Ishikawa (cell line): ENCODE results near the gene CNTN4.

Source experiments
- CEBPB ChIP-seq: IDR thresholded peaks from 2 replicates; pipeline ENCODE4 v1.6.1; 2012
- CREB1 ChIP-seq: IDR thresholded peaks from 2 replicates; pipeline ENCODE4 v1.6.1; 2012; ENCODE audit warnings: low read depth
- EGR1 ChIP-seq: IDR thresholded peaks from 2 replicates; pipeline ENCODE4 v1.6.1; 2012
- EP300 ChIP-seq: IDR thresholded peaks from 2 replicates; pipeline ENCODE4 v1.6.1; 2012; ENCODE audit warnings: borderline replicate concordance
- FOXM1 ChIP-seq: IDR thresholded peaks from 2 replicates; pipeline ENCODE4 v1.6.1; 2012; ENCODE audit warnings: low read depth, borderline replicate concordance
- NFIC ChIP-seq: IDR thresholded peaks from 2 replicates; pipeline ENCODE4 v1.6.1; 2012
- RAD21 ChIP-seq: IDR thresholded peaks from 2 replicates; pipeline ENCODE4 v1.6.1; 2012; ENCODE audit warnings: low read depth
- TAF1 ChIP-seq: IDR thresholded peaks from 2 replicates; pipeline ENCODE4 v1.6.1; 2012; ENCODE audit warnings: low read depth, mild to moderate bottlenecking
- TCF12 ChIP-seq: IDR thresholded peaks from 2 replicates; pipeline ENCODE4 v1.6.1; 2012; ENCODE audit warnings: low read depth
- TEAD4 ChIP-seq: IDR thresholded peaks from 2 replicates; pipeline ENCODE4 v1.6.1; 2012
- YY1 ChIP-seq: IDR thresholded peaks from 2 replicates; pipeline ENCODE4 v1.6.1; 2012; ENCODE audit warnings: low read depth
- ZBTB7A ChIP-seq: IDR thresholded peaks from 2 replicates; pipeline ENCODE4 v1.6.1; 2012; ENCODE audit warnings: low read depth
- TF ChIP-seq, protein P1 (sequence below): IDR thresholded peaks from 2 replicates; pipeline ENCODE4 v1.6.1; 2012; ENCODE audit warnings: low read depth, mild to moderate bottlenecking
- TF ChIP-seq, protein P2 (sequence below): IDR thresholded peaks from 2 replicates; pipeline ENCODE4 v1.6.1; 2012
- TF ChIP-seq, protein P3 (sequence below): IDR thresholded peaks from 2 replicates; pipeline ENCODE4 v1.6.1; 2012

CNTN4 gene

DNA sequence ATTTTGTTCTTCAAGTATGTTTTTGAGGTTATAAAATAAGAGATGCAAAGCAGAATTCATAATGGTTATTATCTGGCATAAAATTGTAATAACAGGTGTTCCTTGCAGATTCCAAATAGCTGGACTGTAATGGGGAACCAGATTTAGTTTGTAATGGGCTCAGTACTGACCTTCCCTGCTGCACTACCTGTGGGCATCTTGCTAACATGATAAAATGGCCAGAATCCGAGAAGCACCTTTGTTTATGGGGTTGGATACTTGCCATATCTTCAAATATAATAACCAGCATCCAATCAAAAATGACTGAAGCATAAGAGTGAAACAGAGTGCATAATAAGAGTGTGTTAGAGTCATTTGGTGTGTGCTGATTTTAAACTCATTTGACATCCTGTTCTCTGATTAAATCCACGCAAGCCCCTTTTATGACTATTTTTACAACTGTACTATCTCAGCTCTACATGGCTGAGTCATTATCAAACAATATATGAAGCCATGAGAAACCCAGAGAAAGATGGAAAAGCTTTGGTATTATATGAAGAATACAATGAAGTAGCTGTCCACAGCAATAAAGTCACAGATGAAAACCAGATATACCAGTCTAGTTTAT lies 292.4 kb downstream of the CNTN4 start:
- TF ChIP-seq TAF1: no peak
- no peak for TF ChIP-seq CEBPB
- TF ChIP-seq NFIC: no peak
- TF ChIP-seq, protein P1, sequence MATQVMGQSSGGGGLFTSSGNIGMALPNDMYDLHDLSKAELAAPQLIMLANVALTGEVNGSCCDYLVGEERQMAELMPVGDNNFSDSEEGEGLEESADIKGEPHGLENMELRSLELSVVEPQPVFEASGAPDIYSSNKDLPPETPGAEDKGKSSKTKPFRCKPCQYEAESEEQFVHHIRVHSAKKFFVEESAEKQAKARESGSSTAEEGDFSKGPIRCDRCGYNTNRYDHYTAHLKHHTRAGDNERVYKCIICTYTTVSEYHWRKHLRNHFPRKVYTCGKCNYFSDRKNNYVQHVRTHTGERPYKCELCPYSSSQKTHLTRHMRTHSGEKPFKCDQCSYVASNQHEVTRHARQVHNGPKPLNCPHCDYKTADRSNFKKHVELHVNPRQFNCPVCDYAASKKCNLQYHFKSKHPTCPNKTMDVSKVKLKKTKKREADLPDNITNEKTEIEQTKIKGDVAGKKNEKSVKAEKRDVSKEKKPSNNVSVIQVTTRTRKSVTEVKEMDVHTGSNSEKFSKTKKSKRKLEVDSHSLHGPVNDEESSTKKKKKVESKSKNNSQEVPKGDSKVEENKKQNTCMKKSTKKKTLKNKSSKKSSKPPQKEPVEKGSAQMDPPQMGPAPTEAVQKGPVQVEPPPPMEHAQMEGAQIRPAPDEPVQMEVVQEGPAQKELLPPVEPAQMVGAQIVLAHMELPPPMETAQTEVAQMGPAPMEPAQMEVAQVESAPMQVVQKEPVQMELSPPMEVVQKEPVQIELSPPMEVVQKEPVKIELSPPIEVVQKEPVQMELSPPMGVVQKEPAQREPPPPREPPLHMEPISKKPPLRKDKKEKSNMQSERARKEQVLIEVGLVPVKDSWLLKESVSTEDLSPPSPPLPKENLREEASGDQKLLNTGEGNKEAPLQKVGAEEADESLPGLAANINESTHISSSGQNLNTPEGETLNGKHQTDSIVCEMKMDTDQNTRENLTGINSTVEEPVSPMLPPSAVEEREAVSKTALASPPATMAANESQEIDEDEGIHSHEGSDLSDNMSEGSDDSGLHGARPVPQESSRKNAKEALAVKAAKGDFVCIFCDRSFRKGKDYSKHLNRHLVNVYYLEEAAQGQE: no peak
- TF ChIP-seq, protein P2, sequence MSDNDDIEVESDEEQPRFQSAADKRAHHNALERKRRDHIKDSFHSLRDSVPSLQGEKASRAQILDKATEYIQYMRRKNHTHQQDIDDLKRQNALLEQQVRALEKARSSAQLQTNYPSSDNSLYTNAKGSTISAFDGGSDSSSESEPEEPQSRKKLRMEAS: no peak
- no peak for TF ChIP-seq TCF12
- TF ChIP-seq YY1: no peak
- no peak for TF ChIP-seq EGR1

DNA sequence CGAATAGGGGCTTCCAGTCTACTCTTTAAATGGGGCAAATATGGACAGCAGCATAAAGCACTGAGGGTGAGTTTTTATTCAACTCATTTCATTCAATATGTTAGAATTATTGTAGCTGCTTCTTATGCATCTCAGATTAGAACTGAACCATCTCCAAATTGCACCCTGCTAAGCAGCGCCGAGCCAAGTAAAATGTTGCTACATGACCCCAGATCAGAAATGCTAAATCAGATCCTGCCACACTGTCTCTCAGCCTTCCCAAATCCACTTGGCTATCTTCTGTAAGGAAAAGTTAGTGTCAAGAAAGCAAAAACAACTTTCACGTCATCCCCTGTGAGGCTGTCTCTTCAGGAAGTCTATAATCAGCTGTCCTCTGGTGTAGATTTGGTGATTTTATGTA lies 293.2 kb downstream of the CNTN4 start:
- TF ChIP-seq TCF12 (no peak), ZBTB7A (no peak), YY1 (no peak), NFIC (no peak), EGR1 (no peak), TEAD4 (no peak)
- TF ChIP-seq, protein P2: no peak
- TF ChIP-seq, protein P3, sequence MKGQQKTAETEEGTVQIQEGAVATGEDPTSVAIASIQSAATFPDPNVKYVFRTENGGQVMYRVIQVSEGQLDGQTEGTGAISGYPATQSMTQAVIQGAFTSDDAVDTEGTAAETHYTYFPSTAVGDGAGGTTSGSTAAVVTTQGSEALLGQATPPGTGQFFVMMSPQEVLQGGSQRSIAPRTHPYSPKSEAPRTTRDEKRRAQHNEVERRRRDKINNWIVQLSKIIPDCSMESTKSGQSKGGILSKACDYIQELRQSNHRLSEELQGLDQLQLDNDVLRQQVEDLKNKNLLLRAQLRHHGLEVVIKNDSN: no peak

- no peak for TF ChIP-seq CREB1
- TF ChIP-seq EP300: no peak
- TF ChIP-seq FOXM1: no peak
- TF ChIP-seq ZBTB7A: no peak
- TF ChIP-seq TEAD4: no peak
- no peak for TF ChIP-seq NFIC
- TF ChIP-seq TCF12: no peak
- TF ChIP-seq, protein P2: no peak
- no peak for TF ChIP-seq CEBPB
- TF ChIP-seq, protein P3: no peak
- TF ChIP-seq, protein P1: no peak
- no peak for TF ChIP-seq EGR1
- no peak for TF ChIP-seq RAD21
- no peak for TF ChIP-seq TAF1
- TF ChIP-seq YY1: no peak
Measured at GRCh38 chr3:2392981-2393380, 294.3 kb downstream of the CNTN4 start.

DNA sequence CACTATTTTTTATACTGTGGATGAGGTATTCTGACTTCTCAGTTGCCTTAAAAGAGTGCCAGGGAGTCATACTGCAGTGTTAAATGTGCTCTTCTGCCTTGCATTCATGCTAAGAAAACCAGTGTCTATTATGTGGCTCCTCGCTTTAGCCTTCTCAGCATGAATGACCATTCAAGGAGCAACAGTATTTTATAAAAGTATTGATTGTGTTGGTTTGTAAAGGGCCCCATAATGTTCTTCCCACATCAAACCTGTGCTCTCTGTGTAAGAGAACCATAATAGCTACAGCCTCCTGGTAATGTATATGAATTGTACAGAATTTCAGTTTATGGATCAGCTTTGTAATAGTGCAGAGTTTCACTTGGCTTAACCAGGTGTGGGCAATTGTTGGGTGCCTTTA lies 316.4 kb downstream of the CNTN4 start:
- TF ChIP-seq, protein P3: no peak
- TF ChIP-seq CEBPB (no peak), FOXM1 (no peak), TAF1 (no peak), CREB1 (no peak), ZBTB7A (no peak), RAD21 (no peak), NFIC (no peak), EP300 (no peak), EGR1 (no peak), TCF12 (no peak)
- TF ChIP-seq, protein P2: no peak

DNA sequence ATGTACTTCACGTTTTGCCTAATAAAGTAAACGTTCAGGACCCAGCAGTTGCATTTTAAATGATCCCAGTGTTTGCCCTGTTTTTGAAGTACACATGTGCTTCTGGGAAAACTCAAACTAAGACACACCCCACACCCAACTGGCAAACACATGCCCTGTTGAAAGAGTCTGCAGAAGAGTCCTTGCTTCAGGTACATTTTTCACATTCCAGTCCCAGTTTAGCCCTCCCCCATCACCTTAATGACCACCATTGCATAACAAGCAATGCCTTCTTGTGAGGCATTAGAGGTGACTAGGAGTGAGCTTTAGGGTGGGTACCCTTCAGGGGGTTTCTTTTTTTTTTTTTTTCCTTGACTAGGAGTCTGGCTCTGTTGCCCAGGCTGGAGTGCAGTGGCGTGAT lies 322.3 kb downstream of the CNTN4 start:
- TF ChIP-seq ZBTB7A: no peak
- TF ChIP-seq RAD21: no peak
- TF ChIP-seq, protein P3: no peak
- TF ChIP-seq, protein P2: no peak
- TF ChIP-seq YY1: no peak
- TF ChIP-seq EGR1: no peak
- no peak for TF ChIP-seq NFIC
- TF ChIP-seq, protein P1: no peak
